HG03439 (cell line): ENCODE data around the gene EEF2K.

Source experiments
- ATAC-seq: cut with Tn5 transposase; IDR thresholded peaks from one replicate; pipeline ENCODE4 v1.9.1; 2021; ENCODE audit warnings: mild to moderate bottlenecking, moderate library complexity; ENCODE audit not compliant: unreplicated experiment

Gene EEF2K

GRCh38 chr16:22239131-22239805 is 33.2 kb downstream of the EEF2K start:
- no peak for ATAC-seq

- ATAC-seq = no peak
These were observed 34.1 kb downstream of the EEF2K start for GRCh38 chr16:22240023-22240710.

GRCh38 chr16:22250522-22250921 is 44.4 kb downstream of the EEF2K start:
- ATAC-seq = no peak

GRCh38 chr16:22252317-22252716 is 46.2 kb downstream of the EEF2K start:
- no peak for ATAC-seq

- no peak for ATAC-seq
These were observed 47.2 kb downstream of the EEF2K start for GRCh38 chr16:22253272-22253671.

GRCh38 chr16:22255335-22255734 is 49.3 kb downstream of the EEF2K start:
- no peak for ATAC-seq

- ATAC-seq = no peak
These were observed 51.4 kb downstream of the EEF2K start for GRCh38 chr16:22257440-22257839.

- no peak for ATAC-seq
These were observed 54.4 kb downstream of the EEF2K start for GRCh38 chr16:22260490-22260889.

- ATAC-seq = no peak
These were observed 56.4 kb downstream of the EEF2K start for GRCh38 chr16:22262460-22262859.

- ATAC-seq = no peak
These were observed 58.7 kb downstream of the EEF2K start for GRCh38 chr16:22264786-22265185.

GRCh38 chr16:22265351-22265750 is 59.3 kb downstream of the EEF2K start:
- no peak for ATAC-seq

GRCh38 chr16:22266546-22266945 is 60.5 kb downstream of the EEF2K start:
- no peak for ATAC-seq

- no peak for ATAC-seq
These were observed 61.7 kb downstream of the EEF2K start for GRCh38 chr16:22267764-22268163.

GRCh38 chr16:22270525-22270924 is 64.4 kb downstream of the EEF2K start:
- no peak for ATAC-seq

GRCh38 chr16:22272870-22273650 is 67.0 kb downstream of the EEF2K start:
- ATAC-seq = no peak

GRCh38 chr16:22274916-22275315 is 68.8 kb downstream of the EEF2K start:
- ATAC-seq = no peak

- ATAC-seq = no peak
These were observed 72.6 kb downstream of the EEF2K start for GRCh38 chr16:22278441-22279230.

- no peak for ATAC-seq
These were observed 76.3 kb downstream of the EEF2K start for GRCh38 chr16:22282254-22282892.

GRCh38 chr16:22284637-22285036 is 78.6 kb downstream of the EEF2K start:
- ATAC-seq = no peak

GRCh38 chr16:22285080-22285479 is 79.0 kb downstream of the EEF2K start:
- ATAC-seq = no peak

- ATAC-seq = no peak
These were observed 84.9 kb downstream of the EEF2K start for GRCh38 chr16:22291020-22291419.
